ENCODE data around the gene ZNF670. TPM values are rescaled to one million over a fixed set of nuclear protein-coding genes. Genes with fewer than 3 reads are reported as not detected.

Gene ZNF670
- total RNA-seq, 4 donors from 2014 or later, result 2.1 to 4.3 (median 2.5) TPM

- TF ChIP-seq POLR2A (IDR thresholded peaks at IDR 0.05), result no peak
- no peak for TF ChIP-seq CTCF (IDR thresholded peaks at IDR 0.05)
- TF ChIP-seq EP300 (IDR thresholded peaks at IDR 0.05), result no peak
- TF ChIP-seq POLR2AphosphoS5 (IDR thresholded peaks at IDR 0.05), result no peak
- H3K27ac ChIP-seq, result no peak overlapping the region
- 95% methylated on average over 9 of the region's 9 CpGs for WGBS
- no peak for DNase-seq (ENCODE audit: low spot score in 2 of 2)
- H3K36me3 ChIP-seq, result peaks cover 41% of the 10 kb centered on the region
- H3K4me3 ChIP-seq, result no peak overlapping the region
- peaks cover 18% of the 10 kb centered on the region for H3K4me1 ChIP-seq
- H3K27me3 ChIP-seq, result no peaks in the 10 kb centered on the region
- H3K9me3 ChIP-seq, result peaks cover 26% of the 10 kb centered on the region
Measured at GRCh38 chr1:247100676-247101279, 22.2 kb upstream of the ZNF670 start.

DNA sequence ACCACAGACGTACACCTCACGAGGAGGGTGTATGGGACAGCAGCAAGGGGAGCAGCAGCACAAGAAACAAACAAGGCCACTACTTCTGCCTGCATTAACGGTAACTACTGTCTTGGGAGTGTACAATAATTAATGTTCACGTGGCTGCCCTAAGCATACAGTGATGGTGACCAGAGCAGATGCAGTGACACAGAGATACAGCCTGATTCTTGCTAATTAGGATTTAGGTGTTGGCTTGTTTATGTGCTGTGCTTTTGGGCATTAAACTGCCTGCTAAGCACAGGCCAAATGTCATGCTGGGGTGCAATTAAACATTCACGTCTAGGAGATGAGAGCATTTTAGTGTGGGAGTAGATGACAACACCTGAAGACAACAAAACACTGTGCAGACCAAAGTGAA, 18.3 kb upstream of the ZNF670 start:
- Histone ChIP-seq H3K36me3 (peaks cover 40% of the 10 kb centered on the region), H3K4me1 (no peaks in the 10 kb centered on the region), H3K27me3 (no peaks in the 10 kb centered on the region), H3K9me3 (peaks cover 21% of the 10 kb centered on the region), H3K27ac (no peak overlapping the region), H3K4me3 (no peak overlapping the region)
- 93% methylated on average over 5 of the region's 5 CpGs for WGBS
- TF ChIP-seq POLR2AphosphoS5 (IDR thresholded peaks at IDR 0.05), result no peak
- no peak for TF ChIP-seq EP300 (IDR thresholded peaks at IDR 0.05)
- TF ChIP-seq POLR2A (IDR thresholded peaks at IDR 0.05), result no peak
- TF ChIP-seq CTCF (IDR thresholded peaks at IDR 0.05), result no peak
- no peak for DNase-seq (ENCODE audit: low spot score in 2 of 2)

DNA sequence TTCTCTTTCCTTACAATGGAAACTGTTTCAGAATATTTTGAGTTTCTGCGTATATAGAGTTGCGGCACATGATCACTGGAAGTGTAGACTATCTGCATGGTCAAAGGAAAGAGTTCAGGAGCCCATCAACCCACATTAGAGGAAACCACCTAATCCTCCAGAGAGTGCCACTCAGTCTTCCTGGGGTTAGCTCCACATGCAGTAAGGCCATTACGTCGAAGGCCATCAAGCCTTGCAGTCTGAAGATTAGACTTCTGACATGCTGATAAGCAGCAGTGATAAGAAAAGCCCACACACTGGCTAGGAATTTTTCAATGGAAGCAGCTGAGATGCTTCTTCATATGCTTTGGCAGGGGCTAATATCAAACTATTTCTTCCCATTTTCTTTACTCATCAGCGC, 17.9 kb upstream of the ZNF670 start:
- H3K27me3 ChIP-seq, result no peaks in the 10 kb centered on the region
- DNase-seq (ENCODE audit: low spot score in 2 of 2), result no peak
- 94% methylated on average over 5 of the region's 5 CpGs for WGBS
- TF ChIP-seq POLR2AphosphoS5 (IDR thresholded peaks at IDR 0.05), result no peak
- peaks cover 17% of the 10 kb centered on the region for H3K9me3 ChIP-seq
- no peak overlapping the region for H3K4me3 ChIP-seq
- peaks cover 35% of the 10 kb centered on the region for H3K36me3 ChIP-seq
- H3K4me1 ChIP-seq, result no peaks in the 10 kb centered on the region
- no peak overlapping the region for H3K27ac ChIP-seq

- no peak overlapping the region for H3K4me3 ChIP-seq
- peaks cover 31% of the 10 kb centered on the region for H3K36me3 ChIP-seq
- DNase-seq (ENCODE audit: low spot score in 2 of 2), result no peak
- no peaks in the 10 kb centered on the region for H3K4me1 ChIP-seq
- TF ChIP-seq EP300 (IDR thresholded peaks at IDR 0.05) (no peak), POLR2A (IDR thresholded peaks at IDR 0.05) (no peak), CTCF (IDR thresholded peaks at IDR 0.05) (no peak), POLR2AphosphoS5 (IDR thresholded peaks at IDR 0.05) (no peak)
- H3K27ac ChIP-seq, result no peak overlapping the region
- WGBS, result 100% methylated on average over 3 of the region's 3 CpGs
- peaks cover 14% of the 10 kb centered on the region for H3K9me3 ChIP-seq
- no peaks in the 10 kb centered on the region for H3K27me3 ChIP-seq
Measured at GRCh38 chr1:247096112-247096511, 17.5 kb upstream of the ZNF670 start.

GRCh38 chr1:247090455-247090854, 11.8 kb upstream of the ZNF670 start:
- DNase-seq (ENCODE audit: low spot score in 2 of 2), result no peak
- no peak overlapping the region for H3K27ac ChIP-seq
- H3K4me1 ChIP-seq, result no peaks in the 10 kb centered on the region
- no peaks in the 10 kb centered on the region for H3K27me3 ChIP-seq
- WGBS, result 81% methylated on average over 3 of the region's 14 CpGs
- no peaks in the 10 kb centered on the region for H3K9me3 ChIP-seq
- TF ChIP-seq EP300 (IDR thresholded peaks at IDR 0.05) (no peak), POLR2AphosphoS5 (IDR thresholded peaks at IDR 0.05) (no peak), POLR2A (IDR thresholded peaks at IDR 0.05) (no peak), CTCF (IDR thresholded peaks at IDR 0.05) (no peak)
- H3K36me3 ChIP-seq, result no peaks in the 10 kb centered on the region
- no peak overlapping the region for H3K4me3 ChIP-seq

Measured in suprapubic skin (tissue), 4 donors.